Measurements from ENCODE around the gene CLIP1.

- no peak for TF ChIP-seq CTCF (IDR thresholded peaks at IDR 0.05; ENCODE audit: low read depth, low read length)
- TF ChIP-seq EZH2phosphoT487 (IDR thresholded peaks at IDR 0.05; ENCODE audit: low read depth), result no peak
Observed at GRCh38 chr12:122244565-122245371, 177.7 kb downstream of the CLIP1 start.
